HG03066 (cell line): ENCODE data around the gene IGSF11.

Experiments used
- ATAC-seq: cut with Tn5 transposase; IDR thresholded peaks from one replicate; pipeline ENCODE4 v1.9.1; 2021; ENCODE audit warnings: low read depth; ENCODE audit not compliant: unreplicated experiment

The IGSF11 gene

DNA sequence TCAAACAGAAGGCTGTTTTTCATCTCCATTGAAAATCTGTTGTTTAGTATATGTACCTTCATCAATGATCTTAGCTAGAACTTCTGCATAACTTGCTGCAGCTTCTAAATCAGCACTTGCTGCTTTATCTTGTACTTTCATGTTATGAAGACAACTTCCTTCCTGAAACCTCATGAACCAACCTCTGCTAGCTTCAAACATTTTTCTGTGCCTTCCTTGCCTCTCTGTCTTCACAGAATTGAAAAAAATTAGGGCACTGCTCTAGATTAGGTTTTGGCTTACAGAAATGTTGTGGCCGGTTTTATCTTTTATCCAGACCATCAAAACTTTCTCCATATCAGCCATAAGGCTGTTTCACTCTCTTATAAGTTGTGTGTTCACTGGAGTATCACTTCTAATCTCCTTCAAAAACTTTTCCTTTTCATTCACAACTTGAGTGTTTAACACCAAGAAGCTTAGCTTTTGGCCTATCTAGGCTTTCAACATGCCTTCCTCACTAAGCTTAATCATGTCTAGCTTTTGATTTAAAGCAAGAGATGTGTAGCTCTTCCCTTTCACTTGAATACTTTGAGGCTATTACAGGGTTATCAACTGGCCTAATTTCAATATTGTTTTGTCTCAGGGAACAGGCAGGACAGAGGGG is 78.6 kb downstream of the IGSF11 start:
- no peak for ATAC-seq

DNA sequence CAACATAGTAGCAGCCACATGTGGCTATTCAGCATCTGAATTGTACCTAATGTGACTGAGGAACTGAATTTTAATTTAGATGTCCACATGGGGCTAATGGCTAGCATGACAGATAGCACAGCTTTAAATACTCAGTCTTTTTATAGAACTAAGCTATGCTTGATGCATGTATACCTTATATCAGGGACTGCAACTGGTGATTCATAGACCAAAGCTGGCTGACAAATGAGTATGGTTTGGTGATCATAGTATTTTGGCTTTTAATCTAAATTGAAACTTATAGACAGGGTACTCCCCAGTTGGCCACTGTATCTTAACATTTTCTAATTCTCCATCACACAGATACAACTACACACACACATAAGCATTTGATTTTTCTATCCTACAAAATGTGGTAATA is 83.6 kb downstream of the IGSF11 start:
- ATAC-seq = no peak

DNA sequence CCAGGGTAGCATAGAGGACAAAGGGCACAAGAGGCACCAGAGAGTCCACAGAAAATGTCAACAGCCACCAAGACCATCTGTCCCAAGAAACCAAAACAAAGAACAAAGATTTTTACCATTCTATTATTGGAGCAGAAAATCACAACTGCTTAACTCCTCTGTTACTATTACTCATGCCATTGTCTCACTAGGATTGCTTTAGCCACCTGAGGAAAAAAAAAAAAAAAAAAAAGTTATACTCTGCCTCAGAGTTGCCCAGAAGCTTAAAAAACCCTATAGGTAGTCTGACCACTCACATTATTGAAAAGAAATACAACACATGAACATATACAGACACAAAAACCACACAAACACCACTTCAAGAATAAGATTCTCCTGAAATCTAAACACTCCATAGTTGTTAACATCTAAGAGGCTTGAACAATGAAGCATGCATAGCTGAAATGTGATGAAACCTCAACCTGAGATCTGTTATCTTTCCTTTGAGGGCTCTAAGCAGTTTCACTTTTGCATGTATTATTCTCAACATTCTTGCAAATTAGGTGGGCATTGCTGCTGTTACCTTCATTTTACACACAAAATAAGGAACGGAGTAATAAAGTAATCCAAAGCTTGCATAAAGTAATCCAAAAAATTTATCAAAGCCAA is 85.4 kb downstream of the IGSF11 start:
- no peak for ATAC-seq

DNA sequence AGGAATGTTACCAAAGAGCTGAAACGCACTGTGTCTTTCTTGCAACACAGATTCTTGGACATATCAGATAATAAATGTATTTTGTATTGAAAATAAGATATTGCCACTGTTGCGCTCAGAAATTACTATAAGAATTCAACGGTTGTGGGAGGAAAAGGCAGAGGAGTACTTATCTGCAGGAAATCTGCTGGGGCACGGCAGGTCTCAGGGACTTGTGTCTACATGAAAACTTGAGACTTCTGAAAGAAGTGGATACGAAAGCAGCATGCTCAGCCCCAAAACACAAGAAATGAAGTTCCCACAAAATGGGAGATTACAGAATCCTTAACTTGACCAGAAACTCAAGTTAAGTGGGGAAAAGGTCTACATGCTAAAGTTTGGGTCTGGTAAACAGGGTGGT is 86.5 kb downstream of the IGSF11 start:
- ATAC-seq = no peak

DNA sequence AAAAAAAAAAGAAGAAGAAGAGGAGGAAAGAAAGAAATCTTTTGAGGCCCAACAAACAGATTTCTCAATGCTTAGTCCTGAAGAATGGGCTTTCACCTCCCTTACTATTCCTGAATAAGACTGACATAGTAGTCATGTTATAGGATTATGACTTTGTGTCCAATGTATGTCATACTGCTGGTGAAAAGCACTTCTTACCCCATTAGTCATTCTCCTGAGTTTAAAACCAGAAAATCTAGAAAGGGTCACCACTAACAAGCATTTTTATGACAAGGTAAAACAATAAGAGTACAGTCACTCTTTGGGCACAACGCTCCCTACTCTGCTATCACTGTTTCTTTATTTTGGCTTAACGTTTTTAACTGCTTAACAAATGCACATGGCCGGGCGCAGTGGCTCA is 88.2 kb downstream of the IGSF11 start:
- no peak for ATAC-seq

GRCh38 chr3:118945834-118946233 is 88.8 kb downstream of the IGSF11 start:
- ATAC-seq = no peak

DNA sequence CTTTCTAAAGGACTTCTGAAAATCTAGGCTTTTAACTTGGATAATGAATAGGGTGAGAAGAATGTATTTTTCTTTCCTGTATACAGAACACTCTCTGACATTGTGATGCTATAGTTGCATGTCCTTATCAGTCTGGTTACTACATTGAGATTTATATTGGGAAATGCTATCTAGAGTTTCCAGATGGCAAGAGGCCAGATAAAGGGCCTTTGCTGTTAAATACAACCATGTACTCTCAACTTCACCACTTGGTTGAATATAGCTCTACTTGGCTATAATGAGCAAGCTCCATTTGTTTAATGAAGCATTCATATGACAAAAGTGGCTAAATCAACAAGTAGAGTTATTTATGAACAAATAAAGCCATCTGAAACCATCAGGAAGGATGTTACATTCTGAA is 91.0 kb downstream of the IGSF11 start:
- no peak for ATAC-seq

DNA sequence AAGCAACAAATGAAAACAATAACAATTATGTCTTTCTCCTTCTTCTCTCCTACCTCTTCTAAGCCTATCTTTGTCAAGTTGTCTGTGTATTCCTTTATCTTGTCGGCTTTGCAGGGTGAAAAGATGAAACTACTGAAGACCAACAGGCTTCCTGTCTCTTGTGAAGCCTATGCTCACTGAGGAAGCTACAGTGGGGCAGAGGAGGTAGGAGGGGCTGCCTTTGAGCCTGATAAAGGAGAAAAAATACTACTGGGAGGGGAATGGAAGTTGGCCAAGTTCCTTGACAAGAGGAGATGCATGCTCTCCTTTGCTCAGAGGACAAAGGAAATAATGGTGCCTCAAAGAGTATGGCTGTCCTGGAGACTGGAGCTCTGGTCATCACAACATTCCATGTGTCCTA is 92.0 kb downstream of the IGSF11 start:
- ATAC-seq = no peak

DNA sequence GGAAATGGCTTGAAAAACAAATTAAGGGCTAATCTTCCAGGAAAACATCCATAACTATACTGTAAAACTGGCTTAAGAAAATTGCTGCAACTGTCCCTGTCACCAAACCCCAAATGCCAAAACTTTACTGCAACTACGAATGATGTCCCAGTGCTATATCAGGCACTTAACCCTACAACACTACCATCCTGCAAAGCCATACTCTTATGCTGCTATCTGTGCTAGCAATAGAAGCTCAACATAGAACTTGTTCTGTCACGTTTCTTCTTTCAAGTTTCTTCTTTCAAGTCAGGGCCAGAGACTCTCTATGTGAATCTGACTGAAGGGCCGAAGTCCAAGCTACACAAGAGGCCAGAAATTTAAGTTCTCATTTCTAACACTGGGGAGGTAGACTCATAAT is 92.5 kb downstream of the IGSF11 start:
- ATAC-seq = no peak

DNA sequence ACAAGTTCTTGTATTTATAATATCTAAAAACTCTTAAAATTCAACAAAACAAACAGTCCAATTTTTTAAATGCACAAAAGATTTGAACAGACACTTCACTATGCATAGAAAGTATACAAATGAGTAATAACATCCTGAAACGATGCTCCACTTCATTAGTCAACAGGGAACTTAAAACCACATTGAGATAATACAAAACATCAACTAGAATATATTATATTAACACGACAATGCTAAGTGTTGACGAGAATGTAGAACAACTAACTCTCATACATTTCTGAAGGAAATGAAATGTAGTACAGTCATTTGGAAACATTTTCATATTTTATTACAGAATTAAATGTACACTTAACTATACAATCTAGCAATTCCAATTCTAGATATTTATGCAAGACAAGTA is 93.4 kb downstream of the IGSF11 start:
- no peak for ATAC-seq

GRCh38 chr3:118938183-118938961 is 96.3 kb downstream of the IGSF11 start:
- ATAC-seq = no peak

DNA sequence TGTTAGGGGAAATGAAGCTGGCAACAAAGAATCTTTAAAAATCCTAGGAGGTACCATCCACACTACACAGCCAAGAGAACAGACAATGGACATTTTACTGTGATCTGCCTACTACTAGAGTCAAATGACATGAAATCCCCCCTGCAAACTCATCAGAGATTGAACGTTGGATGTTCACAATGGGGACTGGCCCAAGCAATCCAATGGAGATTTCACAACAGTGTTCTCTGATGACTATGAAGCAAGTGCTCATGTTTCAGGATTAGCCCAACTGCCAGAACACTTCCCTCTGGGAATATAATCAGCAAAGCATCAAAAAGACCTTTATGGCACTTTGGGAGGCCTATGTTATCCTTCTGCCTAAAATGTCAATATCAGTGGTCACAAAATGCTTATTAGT is 97.8 kb downstream of the IGSF11 start:
- no peak for ATAC-seq

- no peak for ATAC-seq
Measured at GRCh38 chr3:118932822-118933558, 101.7 kb downstream of the IGSF11 start.

GRCh38 chr3:118931996-118932395 is 102.7 kb downstream of the IGSF11 start:
- no peak for ATAC-seq

GRCh38 chr3:118927449-118927848 is 107.2 kb downstream of the IGSF11 start:
- no peak for ATAC-seq

GRCh38 chr3:118912188-118912587 is 122.5 kb downstream of the IGSF11 start:
- no peak for ATAC-seq

DNA sequence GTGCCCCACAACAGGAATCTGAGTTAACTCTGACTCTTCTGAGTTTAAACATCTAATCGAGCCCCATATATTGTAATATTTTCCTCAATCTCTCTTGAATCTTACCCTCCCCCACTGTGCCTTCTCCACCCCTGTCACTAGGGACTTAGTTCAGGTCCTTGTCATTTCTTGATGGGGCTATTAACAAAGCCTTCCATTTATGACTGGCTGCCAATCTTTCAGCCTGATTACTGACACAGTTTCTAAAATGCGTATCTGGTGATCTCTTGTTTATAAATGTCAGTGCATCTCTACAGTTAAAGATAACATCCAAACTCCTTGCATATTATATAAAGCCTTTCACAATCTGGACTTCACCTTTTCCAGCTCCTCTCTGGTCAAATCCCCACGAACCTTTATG is 124.3 kb downstream of the IGSF11 start:
- ATAC-seq = no peak

DNA sequence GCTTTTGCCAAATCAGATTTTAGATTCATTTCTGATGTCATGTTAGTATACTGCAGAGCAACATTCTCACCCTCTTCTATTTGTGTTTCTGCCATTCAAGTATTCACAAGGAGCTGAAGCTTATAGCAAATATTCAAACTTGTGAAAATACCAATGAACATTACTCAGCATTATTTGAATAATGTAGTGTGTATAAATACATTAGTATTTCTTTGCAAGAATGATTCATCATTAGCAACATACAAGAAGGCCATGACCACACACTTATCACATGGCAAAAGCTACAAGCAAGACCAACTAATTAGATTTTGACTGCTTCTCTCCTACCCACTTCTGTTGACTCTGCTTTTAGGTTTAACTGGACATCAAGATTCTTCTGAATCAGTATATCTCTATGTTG is 124.9 kb downstream of the IGSF11 start:
- no peak for ATAC-seq

DNA sequence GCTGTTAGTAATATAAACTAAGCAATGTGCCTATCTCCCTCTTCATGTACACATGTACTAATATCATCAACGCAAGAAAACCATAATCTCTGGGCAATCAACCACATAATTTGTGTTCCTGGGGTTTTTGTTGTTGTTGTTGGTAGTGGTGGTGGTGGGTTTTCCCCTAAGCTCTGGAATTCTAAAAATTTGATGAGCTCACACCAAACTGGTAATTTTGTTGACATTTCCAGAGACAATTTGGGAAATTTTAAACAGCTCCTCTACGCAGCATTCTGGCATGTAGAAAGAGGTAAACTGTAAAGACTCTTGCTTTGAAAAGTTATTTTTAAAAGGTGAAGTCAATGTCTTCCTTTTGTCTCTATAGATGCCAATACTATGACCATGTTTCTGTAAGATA is 126.7 kb downstream of the IGSF11 start:
- ATAC-seq = no peak

- no peak for ATAC-seq
Measured at GRCh38 chr3:118900737-118901525, 133.7 kb downstream of the IGSF11 start.
